Kidney (tissue), 14 donors: ENCODE measurements around the gene ACTR2. TPM values are rescaled to one million over a fixed set of nuclear protein-coding genes. Genes with fewer than 3 reads are reported as not detected.

ENCODE experiments used
- DNase-seq, 5 donors: peaks; one replicate each; pipeline ENCODE4 v3.0.0-alpha.2; 2013 to 2020
- FAIRE-seq: peaks from 2 replicates; lab custom pipeline; 2012; peaks lifted over from hg19 to GRCh38; lab: Jason Lieb, UNC
- H3K27ac ChIP-seq, 2 donors: one replicate each; pipeline ENCODE4 v1.7.0; 2013; ENCODE audit warnings: low read depth in 2 of 2, low read length in 2 of 2, inconsistent platforms in 1 of 2
- H3K27me3 ChIP-seq: one replicate; pipeline ENCODE4 v1.7.1; 2013; ENCODE audit warnings: low read length, inconsistent platforms; ENCODE audit not compliant: control insufficient read depth, insufficient read depth
- H3K36me3 ChIP-seq, 3 donors: one replicate each; pipeline versions ENCODE4 v1.7.0 to v1.7.1; 2013; ENCODE audit warnings: low read length in 3 of 3, control low read depth in 1 of 3, inconsistent platforms in 1 of 3; ENCODE audit not compliant: insufficient read depth in 3 of 3, control insufficient read depth in 2 of 3
- H3K4me1 ChIP-seq, 3 donors: one replicate each; pipeline versions ENCODE4 v1.7.0 to v1.7.1; 2013; ENCODE audit warnings: low read length in 3 of 3, inconsistent platforms in 1 of 3, low read depth in 1 of 3; ENCODE audit not compliant: control insufficient read depth in 2 of 3, insufficient read depth in 2 of 3
- H3K4me3 ChIP-seq, 3 donors: one replicate each; pipeline versions ENCODE4 v1.7.0 to v1.8.1; 2013; ENCODE audit warnings: low read length in 3 of 3, control low read depth in 1 of 3, inconsistent platforms in 1 of 3
- H3K9ac ChIP-seq, 3 donors: one replicate each; pipeline versions ENCODE4 v1.7.0 to v1.7.1; 2013; ENCODE audit warnings: low read length in 3 of 3, control low read depth in 1 of 3, inconsistent platforms in 1 of 3
- H3K9me3 ChIP-seq, 3 donors: one replicate each; pipeline versions ENCODE4 v1.7.0 to v1.7.1; 2013; ENCODE audit warnings: low read length in 3 of 3, control low read depth in 1 of 3, inconsistent platforms in 1 of 3; ENCODE audit not compliant: control insufficient read depth in 2 of 3, insufficient read depth in 1 of 3
- CTCF ChIP-seq: IDR thresholded peaks from 3 replicates; pipeline ENCODE4 v1.5.1; 2012; ENCODE audit warnings: mild to moderate bottlenecking, moderate library complexity, borderline replicate concordance; ENCODE audit not compliant: insufficient read depth; ENCODE audit errors: extremely low read depth
- intact Hi-C: fragments of 100-400 bp; cut with DNase I; formaldehyde crosslinking; loops from one replicate; pipeline ENCODE4 v1.11.1; 2022
- polyA plus RNA-seq: library from polyadenylated mRNA; stranded (reverse); fragments of 350-450 nt; fragmentation: Illumina TruSeq; extraction: RNeasy Lipid Tissue Mini Kit (QIAGEN cat#74804); gene quantifications from one replicate; pipeline ENCODE4 v1.2.3, GENCODE V29; 2014; ENCODE audit warnings: low read depth, low replicate concordance; ENCODE audit not compliant: insufficient read depth
- total RNA-seq: library from RNA; stranded (reverse); fragmentation: NEBNext Ultra II Directional; extraction: Animal tissue kit (Norgen Biotek cat#: 25700); gene quantifications from one replicate; pipeline ENCODE4 v1.2.1, GENCODE V29; 2021
- donor health status: control.
- donor health status: control.
- donor health status: control.
- donor health status: control.
- donor health status: control.
- donor health status: DM: yes; HTN: yes; CAD: no.
- donor health status: Normal renal cell carcinoma (clear cell type).

The ACTR2 gene
- total and polyA plus RNA-seq, 2 donors from 2014 or later = 38.5 to 230 TPM

- Histone ChIP-seq H3K4me1 (peaks cover 0 to 6% (median 2%) of the 10 kb centered on the region in 3 donors), H3K36me3 (no peaks in the 10 kb centered on the region), H3K27me3 (no peaks in the 10 kb centered on the region), H3K9ac (no peak overlapping the region), H3K27ac (no peak overlapping the region), H3K4me3 (no peak overlapping the region), H3K9me3 (no peaks in the 10 kb centered on the region)
- intact Hi-C loops = no loop called here
- TF ChIP-seq CTCF = no peak
- DNase-seq = no peak
- no peak for FAIRE-seq
Observed at GRCh38 chr2:65279756-65280155, 52.1 kb downstream of the ACTR2 start.

DNA sequence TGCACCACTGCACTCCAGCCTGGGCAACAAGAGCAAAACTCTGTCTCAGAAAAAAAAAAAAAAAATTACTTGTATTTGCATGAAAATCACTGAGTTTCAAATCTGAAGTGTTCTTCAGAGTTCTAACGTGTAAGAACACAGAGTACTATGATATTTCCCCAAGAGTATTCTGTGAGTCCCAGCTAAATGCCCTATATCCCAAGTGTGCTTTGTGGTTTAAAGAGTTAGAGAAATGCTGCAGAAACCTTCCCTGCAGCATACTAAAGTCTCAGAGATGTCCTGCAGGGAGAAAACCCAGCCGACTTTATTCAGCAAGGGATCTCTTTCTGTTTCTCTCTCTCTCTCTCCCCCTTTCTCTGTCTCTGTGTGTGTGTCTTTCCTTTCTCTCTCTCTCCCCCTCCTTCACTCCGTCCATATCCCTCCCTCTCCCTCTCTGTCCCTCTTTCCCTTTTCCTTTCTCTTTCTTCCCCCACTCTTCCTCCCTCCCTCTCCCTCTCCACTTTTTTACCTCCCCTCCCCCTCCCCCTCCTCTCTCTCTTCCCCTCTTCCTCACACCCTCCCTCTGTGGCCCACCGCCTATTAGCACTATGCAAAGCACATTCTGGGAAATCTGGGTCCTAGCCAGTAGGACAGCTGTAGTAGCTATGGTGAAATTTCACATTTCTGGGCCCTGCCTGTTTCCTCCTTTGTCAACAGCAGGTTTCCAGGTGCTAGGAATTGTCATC, 54.2 kb downstream of the ACTR2 start:
- Histone ChIP-seq H3K4me1 (peaks cover 0 to 6% (median 2%) of the 10 kb centered on the region in 3 donors), H3K4me3 (no peak overlapping the region), H3K36me3 (no peaks in the 10 kb centered on the region), H3K9ac (no peak overlapping the region), H3K27ac (no peak overlapping the region), H3K9me3 (no peaks in the 10 kb centered on the region), H3K27me3 (no peaks in the 10 kb centered on the region)
- no peak for TF ChIP-seq CTCF
- intact Hi-C loops = no loop called here
- DNase-seq = peak in 1 of 5 donors; percentile 84
- FAIRE-seq = no peak

DNA sequence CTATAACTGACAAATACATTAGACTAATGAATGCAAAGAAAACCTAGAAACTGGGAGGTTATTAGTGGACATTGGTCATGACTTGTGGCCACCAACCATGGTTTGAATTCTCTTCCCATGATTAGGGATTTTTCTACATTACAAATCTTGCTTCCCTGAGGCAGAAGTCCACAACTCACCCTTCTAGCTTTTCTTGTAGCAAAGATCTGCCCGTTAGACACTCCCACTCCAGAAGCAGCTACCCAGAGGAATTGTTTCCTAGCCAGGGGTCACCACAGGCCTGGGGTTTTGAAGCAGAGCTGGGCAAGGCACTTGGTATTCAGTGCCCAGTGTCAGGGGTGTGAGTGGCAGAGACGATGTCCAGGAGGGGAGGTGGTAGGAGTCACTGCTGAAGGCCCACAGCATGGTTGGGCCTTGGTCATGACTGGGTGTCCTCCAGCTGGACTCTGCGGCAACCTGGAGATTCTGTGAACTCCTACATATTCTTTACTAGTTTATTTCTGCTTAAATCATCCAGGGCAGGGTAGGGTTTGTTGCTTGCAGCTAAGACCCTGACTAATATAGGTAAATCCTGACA, 54.9 kb downstream of the ACTR2 start:
- DNase-seq (no peak), FAIRE-seq (no peak)
- H3K4me1 ChIP-seq = peaks cover 0 to 6% (median 2%) of the 10 kb centered on the region in 3 donors
- H3K36me3 ChIP-seq = no peaks in the 10 kb centered on the region
- H3K9ac ChIP-seq = no peak overlapping the region
- H3K4me3 ChIP-seq = no peak overlapping the region
- intact Hi-C loops = no loop called here
- H3K27me3 ChIP-seq = no peaks in the 10 kb centered on the region
- no peaks in the 10 kb centered on the region for H3K9me3 ChIP-seq
- no peak for TF ChIP-seq CTCF
- H3K27ac ChIP-seq = no peak overlapping the region
